Measurements from ENCODE around the gene MYRIP.

Gene MYRIP

GRCh38 chr3:39910135-39910534 is 100.7 kb downstream of the MYRIP start:
- DNase-seq = no peak

- DNase-seq = no peak
Observed at GRCh38 chr3:39910826-39911464, 101.5 kb downstream of the MYRIP start.

- no peak for DNase-seq
Observed at GRCh38 chr3:39911465-39912309, 102.3 kb downstream of the MYRIP start.

- no peak for DNase-seq
Observed at GRCh38 chr3:39915027-39915426, 105.6 kb downstream of the MYRIP start.

- no peak for DNase-seq
Observed at GRCh38 chr3:39917065-39917773, 107.8 kb downstream of the MYRIP start.

GRCh38 chr3:39919281-39919680 is 109.9 kb downstream of the MYRIP start:
- DNase-seq = no peak

- no peak for DNase-seq
Observed at GRCh38 chr3:39920271-39920670, 110.9 kb downstream of the MYRIP start.

- no peak for DNase-seq
Observed at GRCh38 chr3:39927479-39927878, 118.1 kb downstream of the MYRIP start.

- DNase-seq = no peak
Observed at GRCh38 chr3:39933986-39934693, 124.7 kb downstream of the MYRIP start.

GRCh38 chr3:39934696-39935095 is 125.3 kb downstream of the MYRIP start:
- no peak for DNase-seq

GRCh38 chr3:39935261-39935660 is 125.9 kb downstream of the MYRIP start:
- no peak for DNase-seq

- DNase-seq = no peak
Observed at GRCh38 chr3:39936848-39937247, 127.4 kb downstream of the MYRIP start.

- DNase-seq = no peak
Observed at GRCh38 chr3:39937315-39937714, 127.9 kb downstream of the MYRIP start.

GRCh38 chr3:39937874-39938273 is 128.5 kb downstream of the MYRIP start:
- no peak for DNase-seq

GRCh38 chr3:39941931-39942330 is 132.5 kb downstream of the MYRIP start:
- no peak for DNase-seq

- no peak for DNase-seq
Observed at GRCh38 chr3:39960515-39961191, 151.2 kb downstream of the MYRIP start.

- DNase-seq = no peak
Observed at GRCh38 chr3:39961230-39961629, 151.8 kb downstream of the MYRIP start.

- DNase-seq = no peak
Observed at GRCh38 chr3:39962581-39962980, 153.2 kb downstream of the MYRIP start.

- DNase-seq = no peak
Observed at GRCh38 chr3:39965461-39965860, 156.1 kb downstream of the MYRIP start.

GRCh38 chr3:39965997-39966396 is 156.6 kb downstream of the MYRIP start:
- DNase-seq = no peak

- no peak for DNase-seq
Observed at GRCh38 chr3:39970982-39971381, 161.6 kb downstream of the MYRIP start.

- DNase-seq = no peak
Observed at GRCh38 chr3:39971559-39972031, 162.2 kb downstream of the MYRIP start.

Measured in NCI-H1436 treated with DMSO at 0.1 percent for 48 hours (cell line).